Body of pancreas (tissue), 4 donors: ENCODE results near the gene AQP5.

Experiments used
- CTCF ChIP-seq, 7 experiments: fragments of 450-650 bp in 4 of 7; fragments of 200-600 bp in 3 of 7; sonication (generic) in 3 of 7; IDR thresholded peaks; one replicate each; pipeline ENCODE4 v1.5.1; 2016 to 2019; ENCODE audit warnings: antibody characterized with exemption in 7 of 7
- POLR2A ChIP-seq, 3 donors: fragments of 450-650 bp; IDR thresholded peaks; one replicate each; pipeline ENCODE4 v1.6.1; 2016; ENCODE audit warnings: antibody characterized with exemption in 3 of 3, mild to moderate bottlenecking in 2 of 3

GRCh38 chr12:49965836-49966235, 4.2 kb downstream of the AQP5 start:
- TF ChIP-seq POLR2A (IDR thresholded peaks at IDR 0.05) (no peak), CTCF (IDR thresholded peaks at IDR 0.05) (no peak)
